AG08396 (cell line): ENCODE data around the gene LRRC70.
A peak's percentile ranks its signal among the peaks of the same experiment; 100 is the strongest.

Experiments
- DNase-seq: peaks from one replicate; pipeline ENCODE4 v3.0.0; 2012; ENCODE audit warnings: low spot score, mixed read lengths

Gene LRRC70

GRCh38 chr5:62575066-62575465 lies 3.6 kb upstream of the LRRC70 start:
- no peak for DNase-seq

DNA sequence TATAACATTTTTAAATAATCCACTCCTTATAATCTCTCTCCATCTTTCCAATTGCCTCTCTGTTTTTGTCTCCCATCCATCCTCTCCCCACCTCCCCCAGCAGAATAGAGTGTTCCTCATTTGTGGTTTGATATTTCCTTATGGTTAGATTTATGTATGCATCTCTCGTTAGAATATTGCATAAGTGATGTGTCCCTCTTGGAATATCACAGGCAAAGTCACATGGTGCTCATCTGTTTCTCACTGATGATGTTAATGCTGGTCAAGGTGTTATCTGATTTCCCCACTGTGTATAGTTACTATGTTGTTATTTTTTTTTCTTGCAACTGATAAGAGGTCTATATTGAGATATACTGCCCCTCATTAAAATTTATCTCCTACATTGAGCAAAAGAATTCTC lies 3.1 kb upstream of the LRRC70 start:
- no peak for DNase-seq

DNA sequence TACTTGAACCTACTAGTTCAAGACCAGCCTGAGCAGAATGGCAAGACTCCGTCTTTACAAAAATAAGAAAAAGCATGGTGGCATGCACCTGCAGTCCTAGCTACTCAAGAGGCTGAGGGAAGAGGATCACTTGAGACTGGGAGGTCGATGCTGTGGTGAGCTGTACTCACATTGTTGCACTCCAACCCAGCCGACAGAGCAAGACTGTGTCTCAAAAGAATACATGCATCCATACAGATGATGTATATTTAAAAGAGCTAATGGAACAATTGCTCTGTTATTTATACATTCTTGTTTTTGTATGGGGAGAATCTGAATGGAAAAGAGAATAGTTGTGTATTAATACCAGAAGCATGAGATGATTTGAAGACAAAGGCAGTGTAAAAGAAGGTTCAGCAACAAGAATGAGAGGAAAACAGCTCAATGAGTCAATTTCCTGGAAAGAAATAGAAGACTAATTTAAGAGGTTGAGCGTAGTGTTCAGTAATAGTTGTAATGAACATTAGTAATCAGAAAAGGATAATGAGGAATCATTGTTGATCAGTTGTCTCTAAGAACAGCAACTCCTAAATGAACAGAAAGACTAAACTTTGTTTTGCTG lies 1.9 kb upstream of the LRRC70 start:
- DNase-seq, result no peak

DNA sequence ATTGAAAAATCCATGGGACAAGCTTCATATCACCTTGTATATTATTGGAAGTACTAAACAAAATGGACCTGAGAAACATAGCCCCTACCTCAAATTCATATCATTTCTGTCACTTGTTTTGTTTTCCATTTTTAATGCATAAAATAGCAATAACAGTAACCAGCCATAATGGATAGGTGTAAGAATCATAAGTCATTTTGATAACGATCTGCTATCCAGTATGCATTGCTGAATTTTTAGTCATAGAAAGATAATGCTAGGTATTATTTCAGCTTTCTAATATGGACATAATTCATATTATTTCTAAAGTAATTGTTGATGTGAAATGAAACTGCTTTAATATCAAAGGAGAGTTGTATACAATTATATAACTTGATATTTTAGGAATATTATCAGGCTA lies 1.1 kb upstream of the LRRC70 start:
- no peak for DNase-seq

GRCh38 chr5:62579761-62580160 lies 1.1 kb downstream of the LRRC70 start:
- no peak for DNase-seq

DNA sequence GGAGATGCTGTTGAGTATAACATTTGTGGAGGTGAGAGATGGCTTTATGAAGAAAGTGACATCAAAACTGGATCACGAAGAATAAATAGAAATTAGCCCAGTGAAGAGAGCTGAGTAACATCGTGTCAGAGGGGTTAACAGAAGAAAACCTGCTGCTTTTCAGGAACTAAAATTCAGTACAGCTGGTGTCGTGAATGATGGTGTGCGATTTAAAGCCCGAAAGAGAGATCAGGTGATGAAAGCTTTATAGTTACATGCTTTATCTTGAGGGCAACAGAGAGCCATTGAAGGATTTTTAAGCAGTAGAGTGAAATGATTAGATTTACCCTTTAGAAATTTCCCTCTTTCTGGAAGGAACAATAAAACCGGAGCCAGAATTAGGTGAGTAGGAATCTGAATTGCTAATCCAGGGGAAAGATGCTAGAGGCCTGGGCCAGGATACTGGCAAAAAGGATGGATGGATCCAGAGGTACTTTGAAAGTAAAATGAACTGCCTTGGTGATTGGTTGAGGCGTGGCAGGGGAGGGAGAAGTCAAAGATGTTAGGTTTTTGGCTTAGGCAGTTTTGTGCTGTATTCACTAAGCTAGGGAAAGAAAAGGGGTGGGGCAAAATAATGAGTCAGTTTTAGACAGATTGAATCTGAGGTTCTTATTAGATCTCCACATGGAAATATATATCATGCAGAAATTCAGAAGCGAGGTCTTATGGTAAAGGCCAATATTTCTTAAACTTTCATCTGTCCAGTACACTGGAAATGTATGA lies 3.4 kb downstream of the LRRC70 start:
- DNase-seq, result no peak

DNA sequence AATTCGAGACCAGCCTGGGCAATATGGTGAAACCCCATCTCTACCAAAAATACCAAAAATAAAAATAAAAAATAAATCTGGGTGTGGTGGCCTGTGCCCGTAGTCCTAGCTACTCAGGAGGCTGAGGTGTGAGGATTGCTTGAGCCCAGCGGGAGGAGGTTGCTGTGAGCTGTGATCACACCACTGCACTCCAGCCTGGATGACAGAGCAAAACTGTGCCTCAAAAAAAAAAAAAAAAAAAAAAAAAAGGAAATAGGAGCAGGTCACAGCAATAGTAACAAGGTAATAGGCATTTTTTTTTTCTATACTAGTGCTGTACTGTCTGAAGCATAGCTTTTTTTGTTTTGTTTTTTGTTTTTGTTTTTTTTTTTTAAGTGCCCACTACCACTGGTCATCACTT lies 5.8 kb downstream of the LRRC70 start:
- DNase-seq, result no peak

DNA sequence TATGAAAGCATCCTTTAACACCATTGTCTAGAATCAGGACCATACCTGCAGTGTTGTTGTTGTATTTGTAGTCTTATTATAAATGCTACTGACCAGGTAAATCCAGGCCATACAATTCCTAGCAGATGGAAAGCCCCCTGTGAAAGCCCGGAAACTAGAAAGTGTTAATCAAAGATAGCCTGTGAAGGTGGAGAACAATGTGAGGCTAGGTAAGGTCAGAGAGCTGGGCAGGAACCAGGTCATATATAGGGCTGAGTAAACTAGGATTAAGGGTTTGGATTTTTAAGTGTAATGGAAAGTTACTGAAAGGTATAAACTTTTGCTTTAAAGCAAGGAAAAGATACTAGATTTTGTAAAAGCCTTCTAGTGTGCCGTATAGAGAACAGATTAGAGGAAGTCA lies 6.7 kb downstream of the LRRC70 start:
- no peak for DNase-seq

DNA sequence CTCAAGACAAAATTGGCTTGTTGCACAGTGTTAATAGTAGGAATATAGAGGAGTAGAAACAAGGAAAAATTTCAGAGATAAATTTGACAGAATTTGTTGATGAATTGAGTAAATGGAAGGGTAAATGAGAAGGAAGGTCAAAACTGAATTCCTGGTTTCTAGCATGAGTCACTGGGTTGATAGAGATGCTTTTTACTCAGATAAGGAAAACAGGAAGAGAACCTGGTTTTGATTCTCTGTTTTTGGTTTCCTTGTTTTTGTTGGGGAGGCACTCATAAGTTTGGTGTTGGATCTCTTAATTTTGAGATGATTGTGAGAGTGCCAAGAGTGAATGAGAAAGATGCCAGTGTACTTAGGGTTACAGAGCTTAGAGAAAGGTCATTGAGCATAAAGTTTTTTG lies 7.1 kb downstream of the LRRC70 start:
- DNase-seq, result no peak

GRCh38 chr5:62587737-62588136 lies 9.1 kb downstream of the LRRC70 start:
- no peak for DNase-seq

DNA sequence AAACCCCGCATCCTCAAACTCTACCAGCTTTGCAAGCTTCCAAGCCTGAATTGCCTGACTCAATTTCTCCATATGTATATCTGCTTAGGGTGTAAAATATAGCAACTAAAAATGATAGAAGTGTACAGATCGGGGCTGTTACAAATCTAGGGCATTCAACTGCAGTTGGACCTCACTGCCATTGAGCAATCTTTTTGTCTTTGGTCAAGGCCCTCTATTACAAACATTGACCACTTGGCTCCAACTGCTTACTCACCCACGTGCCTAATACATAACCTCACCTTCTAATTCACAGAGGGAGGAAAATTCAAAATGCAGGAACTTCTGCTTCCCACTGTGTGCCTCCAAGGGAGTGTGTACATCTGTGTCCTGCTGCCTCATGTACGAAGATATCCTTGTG lies 10.0 kb downstream of the LRRC70 start:
- no peak for DNase-seq

GRCh38 chr5:62589504-62589903 lies 10.9 kb downstream of the LRRC70 start:
- no peak for DNase-seq

- no peak for DNase-seq
These were observed 11.8 kb downstream of the LRRC70 start for GRCh38 chr5:62590387-62590786.

GRCh38 chr5:62592558-62592957 lies 13.9 kb downstream of the LRRC70 start:
- DNase-seq, result no peak

- no peak for DNase-seq
These were observed 14.7 kb downstream of the LRRC70 start for GRCh38 chr5:62593331-62593730.

DNA sequence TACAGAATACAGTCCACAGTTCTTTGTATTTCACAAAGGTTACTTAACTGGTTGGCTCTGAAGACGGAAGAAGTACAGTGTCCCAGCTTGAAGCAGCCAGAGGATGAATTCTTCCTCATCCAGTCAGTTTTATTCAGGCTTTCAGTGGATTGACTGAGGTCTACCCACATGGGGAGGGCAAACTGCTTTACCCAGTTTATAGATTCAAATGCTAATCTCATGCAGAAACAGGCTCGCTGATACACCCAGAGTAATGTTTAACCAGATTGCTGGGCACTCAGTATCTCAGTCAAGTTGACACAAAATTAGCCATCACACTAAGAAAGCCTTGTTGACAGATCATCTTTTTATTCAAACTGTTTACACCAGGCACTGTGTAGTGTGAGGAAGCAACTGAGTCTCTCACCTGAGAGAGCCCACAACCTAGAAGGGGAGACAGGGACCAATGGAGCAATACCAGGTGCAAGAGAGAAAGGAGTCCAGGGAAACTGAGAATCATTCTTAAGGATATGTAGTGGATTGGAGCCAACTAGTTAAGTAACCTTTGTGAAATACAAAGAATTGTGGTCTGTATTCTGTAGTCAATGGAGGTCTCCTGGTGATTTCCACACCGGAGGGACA lies 15.9 kb downstream of the LRRC70 start:
- no peak for DNase-seq

DNA sequence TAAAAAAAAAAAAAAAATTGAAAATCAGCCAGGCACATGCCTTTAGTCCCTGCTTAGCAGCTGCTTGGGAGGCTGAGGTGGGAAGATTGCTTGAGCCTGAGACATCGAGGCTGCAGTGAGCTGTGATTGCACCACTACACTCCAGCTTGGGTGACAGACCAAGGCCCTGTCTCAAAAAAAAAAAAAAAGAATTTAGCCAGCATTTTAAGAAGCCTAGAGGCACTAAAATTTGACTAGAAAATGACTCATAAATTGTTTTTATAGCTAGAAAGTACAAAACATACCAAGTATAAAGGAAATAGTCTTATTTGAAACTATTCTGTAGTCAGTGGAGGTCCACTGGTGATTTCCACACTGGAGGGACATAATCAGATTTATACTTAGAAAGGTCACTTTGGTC lies 17.5 kb downstream of the LRRC70 start:
- no peak for DNase-seq

DNA sequence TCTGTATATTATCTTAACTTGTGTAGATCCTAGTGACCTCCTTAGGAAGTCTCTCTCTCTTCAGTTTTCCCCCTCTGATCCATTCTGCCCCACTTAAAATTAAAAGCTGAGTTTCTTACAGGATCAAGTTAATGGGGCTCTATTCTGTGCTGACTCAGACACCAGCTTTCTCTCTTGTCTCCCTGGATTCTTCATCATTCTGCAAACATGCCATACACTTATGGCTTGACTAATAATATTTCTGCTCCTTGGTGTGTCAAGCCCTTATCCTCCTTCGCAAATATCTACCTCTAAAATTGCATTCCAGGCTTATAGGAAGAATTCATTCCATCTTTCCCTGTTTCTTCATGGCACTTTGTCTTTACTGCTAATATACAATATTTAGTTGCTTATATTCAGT lies 18.1 kb downstream of the LRRC70 start:
- no peak for DNase-seq

- DNase-seq, result no peak
These were observed 18.7 kb downstream of the LRRC70 start for GRCh38 chr5:62597314-62597713.

- DNase-seq, result no peak
These were observed 22.1 kb downstream of the LRRC70 start for GRCh38 chr5:62600560-62601252.

GRCh38 chr5:62603934-62604333 lies 25.3 kb downstream of the LRRC70 start:
- DNase-seq, result no peak

GRCh38 chr5:62605638-62606037 lies 27.0 kb downstream of the LRRC70 start:
- DNase-seq, result no peak

DNA sequence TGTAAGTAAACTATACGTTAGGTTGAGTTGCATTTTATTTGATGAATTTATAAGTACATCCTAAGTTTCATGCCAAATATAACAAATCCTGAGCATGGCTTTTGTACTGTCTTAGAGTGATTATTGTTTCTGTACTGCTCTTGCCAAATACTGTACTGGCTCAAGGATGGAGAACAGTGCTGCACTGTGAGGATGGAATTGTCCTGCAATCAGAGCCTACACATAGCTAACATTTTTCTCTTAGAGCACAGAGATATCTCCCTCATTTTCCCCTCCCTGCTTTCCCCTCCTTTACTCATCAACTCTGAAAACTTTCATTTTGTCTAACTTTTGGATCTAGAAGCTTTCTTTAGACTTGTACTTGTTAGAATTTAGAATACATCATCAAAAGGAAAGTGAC lies 28.3 kb downstream of the LRRC70 start:
- DNase-seq, result peak; percentile 20
